Activated CD8-positive, alpha-beta memory T cell treated with anti-CD3 and anti-CD28 coated beads for 4 hours (primary cell): ENCODE results near the gene ETFDH.
"Not testable (repeated sequence)": the region's sequence is repeated elsewhere in the genome, so short reads cannot be mapped to it uniquely, and the experiment has no call there.

Experiments used
- DNase-seq, 2 donors: peaks; one replicate each; pipeline ENCODE4 v3.0.0-alpha.2; 2020; ENCODE audit warnings: low read depth in 2 of 2

ETFDH gene

DNA sequence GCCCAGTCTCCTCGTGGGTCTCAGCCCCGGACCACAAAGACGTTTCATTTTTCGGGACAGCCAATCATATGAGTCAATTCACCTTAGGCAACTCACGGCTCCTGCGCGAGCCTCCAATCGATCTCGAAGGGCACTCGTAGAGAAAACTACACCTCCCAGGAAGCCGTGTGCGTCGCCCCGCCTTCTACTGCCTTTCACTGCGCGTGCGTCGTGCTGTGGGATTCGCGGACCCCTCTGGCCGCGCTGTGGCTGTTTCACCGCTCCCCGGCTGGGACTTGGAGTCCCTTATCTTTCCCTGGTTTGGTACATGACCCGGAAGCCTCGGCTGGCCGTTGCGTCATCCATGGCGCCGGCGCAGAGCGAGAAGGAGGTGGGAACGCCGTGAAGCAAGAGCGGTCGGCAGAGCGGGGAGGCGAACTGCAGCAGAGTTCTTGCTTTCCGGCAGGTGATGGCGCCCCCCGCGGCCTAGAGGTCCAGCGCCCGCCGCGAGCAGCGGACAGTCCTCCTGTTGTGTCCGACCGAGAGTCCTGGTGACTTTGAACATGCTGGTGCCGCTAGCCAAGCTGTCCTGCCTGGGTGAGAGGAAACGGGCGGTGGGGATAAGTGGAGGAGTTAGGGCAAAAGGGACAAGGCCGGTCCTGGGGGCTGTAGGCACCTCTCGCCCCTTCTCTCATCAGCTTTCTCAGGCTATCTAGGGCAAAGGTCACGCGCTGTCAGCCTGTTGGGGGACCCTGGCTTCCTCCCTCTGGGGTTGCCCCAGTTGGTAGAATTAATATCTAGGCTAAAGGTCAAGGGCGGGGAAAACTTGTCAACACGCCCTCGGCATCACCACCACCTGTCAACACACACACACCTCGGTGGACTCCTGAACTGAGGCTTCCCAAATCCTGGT lies at the start of gene ETFDH:
Gene ETFDH (plus strand): TSS at position 382 of the 892 bp plus-strand sequence. CDS start 161 bp downstream, at position 543.
- peak; percentile 95 to 98 for DNase-seq

DNA sequence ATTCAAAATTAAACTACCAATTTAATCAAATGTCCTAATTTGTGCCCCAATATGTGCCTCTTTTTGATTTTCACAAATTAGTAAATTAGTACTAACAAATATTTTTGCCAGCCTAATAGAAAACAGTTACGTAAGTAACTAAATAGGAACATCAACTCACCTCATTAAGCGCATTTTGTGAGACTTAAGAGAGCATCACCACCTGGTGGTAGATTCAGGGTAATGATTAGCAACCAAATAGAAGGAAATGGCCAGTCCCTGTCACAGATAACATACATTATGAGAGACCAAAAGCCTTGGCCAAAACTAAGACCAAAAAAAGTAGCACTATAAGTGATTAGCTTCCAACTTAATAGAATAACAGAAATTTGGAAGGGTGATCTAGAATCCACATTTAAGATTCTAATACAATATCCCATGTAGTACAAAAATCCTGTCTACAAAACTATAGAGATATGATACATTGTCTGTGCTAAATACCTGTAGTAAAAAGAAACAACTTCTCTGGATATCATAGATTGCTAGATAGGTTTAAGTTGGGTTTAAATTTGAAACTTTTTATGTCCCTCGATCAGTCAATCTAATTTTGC lies 47.1 kb upstream of the ETFDH start:
- DNase-seq, result no peak

DNA sequence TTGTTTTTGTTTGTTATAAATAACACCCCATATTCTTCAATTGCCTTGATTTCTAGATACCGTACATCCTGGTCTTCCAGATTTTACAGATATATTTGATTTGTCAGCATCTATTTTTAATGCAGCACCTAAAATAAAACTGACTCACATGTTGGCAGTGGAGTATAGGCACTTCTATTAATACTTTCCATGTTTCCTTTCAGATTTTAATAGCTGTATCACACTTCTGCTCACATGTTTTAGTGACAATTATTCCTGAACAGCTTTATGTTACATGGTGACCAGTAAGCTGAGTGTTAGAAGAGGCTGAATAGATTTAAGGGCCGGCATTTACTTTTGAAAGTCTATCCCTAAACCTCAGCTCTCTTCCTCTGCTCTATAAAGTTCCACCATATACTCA lies 46.6 kb upstream of the ETFDH start:
- no peak for DNase-seq

DNA sequence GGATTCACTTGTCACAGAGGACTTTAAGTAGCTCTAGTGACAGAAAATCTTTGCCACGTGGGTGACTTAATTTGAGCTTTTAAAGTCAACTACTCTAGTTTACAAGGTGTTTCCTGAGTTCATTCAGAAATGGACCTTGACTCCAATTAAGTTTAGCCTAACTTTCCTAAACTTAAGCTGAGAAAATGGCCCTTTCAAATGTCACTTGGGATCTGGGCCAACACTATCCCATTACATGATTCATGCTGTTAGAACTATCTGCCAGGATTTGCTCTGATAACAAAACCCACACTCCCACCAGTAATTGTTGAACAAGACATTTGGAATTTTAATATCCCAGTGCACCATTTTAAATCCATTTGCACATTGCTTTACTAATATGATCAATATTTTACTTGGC lies 41.2 kb upstream of the ETFDH start:
- no peak for DNase-seq

DNA sequence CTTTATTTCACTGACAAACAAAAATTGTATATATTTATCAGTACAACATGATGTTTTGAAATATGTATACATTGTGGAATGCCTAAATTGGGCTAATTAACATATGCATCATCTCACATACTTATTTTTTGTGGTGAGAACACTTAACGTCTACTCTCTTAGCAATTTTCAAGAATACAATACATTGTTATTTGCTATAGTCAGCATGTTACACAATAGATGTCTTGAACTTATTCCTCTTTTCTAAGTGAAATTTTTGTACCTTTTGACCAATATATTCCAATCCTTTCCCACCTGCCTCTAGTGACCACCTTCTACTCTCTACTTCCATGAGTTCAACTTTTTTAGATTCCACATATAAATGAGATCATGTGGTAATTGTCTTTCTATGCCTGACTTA lies 35.5 kb upstream of the ETFDH start:
- no peak for DNase-seq

DNA sequence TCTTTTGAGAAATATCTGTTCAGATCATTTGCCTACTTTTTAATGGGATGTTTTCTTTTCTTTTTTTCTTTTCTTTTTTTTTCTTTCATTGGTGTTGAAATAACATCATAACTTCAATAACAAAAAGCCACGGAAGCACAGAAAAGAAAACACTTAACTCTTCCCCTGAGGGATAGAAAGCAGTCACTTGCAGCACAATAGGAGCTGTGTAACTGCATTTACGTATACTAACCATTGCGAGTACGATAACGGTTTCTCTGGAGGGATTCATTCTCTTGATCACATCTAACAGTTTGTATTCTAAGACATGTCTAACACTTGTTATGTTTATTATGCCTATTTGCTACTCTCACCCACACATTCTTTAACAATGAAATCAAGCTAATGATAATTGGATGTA lies 27.7 kb upstream of the ETFDH start:
- DNase-seq, result no peak

DNA sequence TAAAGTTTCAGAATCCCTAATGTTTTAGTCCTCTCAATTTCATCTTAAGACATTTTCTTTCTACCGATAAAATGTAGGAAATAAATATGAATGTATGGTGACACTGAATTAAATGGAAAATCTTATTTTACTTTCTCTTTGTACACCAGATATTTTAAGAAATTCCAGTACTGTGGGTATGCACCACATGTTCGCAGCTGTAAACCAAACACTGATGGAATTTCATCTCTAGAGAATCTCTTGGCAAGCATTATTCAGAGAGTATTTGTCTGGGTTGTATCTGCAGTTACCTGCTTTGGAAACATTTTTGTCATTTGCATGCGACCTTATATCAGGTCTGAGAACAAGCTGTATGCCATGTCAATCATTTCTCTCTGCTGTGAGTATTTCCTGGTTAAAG lies 27.3 kb upstream of the ETFDH start:
- no peak for DNase-seq

DNA sequence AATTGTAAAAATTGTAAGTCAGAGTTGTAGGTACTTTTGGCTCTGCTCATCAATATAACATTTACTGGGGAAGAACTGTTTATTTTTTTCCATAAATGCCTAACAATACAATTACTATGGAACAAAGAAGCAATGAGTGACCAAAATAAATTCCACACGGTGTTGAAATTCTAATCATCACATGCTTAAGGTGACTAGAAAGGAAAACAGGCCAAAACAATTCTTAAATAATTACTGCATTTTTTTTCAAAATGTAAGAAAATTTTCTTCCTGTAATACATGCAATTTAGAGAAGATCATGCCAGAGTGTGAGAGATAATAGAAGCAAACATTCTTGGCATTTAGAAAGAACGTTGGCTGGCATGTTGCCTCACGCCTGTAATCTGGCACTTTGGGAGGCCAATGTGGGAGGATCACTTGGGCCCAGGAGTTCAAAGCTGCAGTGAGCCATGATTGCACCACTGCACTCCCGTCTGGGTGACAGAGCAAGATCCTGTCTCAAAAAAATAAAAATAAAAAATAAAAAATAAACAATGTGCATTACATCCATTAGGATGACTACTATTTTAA lies 22.9 kb upstream of the ETFDH start:
- DNase-seq, result no peak

DNA sequence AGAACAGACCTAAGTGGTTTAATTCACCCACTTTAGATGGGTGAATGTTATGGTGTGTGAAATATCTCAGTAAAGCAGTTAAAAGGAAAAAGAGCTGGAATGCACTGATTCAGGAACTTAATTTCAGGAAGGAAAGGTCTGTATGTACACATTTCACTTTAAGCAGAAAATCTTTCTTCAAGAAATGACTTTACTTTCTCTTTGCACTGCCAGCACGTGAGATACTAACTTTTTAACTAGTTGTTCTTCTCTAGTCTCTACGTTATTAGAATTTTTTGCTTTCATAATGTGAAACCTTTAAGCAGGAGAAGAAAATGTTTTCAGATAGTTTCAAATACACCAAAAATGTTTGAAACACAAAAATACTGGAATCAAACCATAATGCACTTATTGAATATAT lies 19.2 kb upstream of the ETFDH start:
- DNase-seq, result no peak

DNA sequence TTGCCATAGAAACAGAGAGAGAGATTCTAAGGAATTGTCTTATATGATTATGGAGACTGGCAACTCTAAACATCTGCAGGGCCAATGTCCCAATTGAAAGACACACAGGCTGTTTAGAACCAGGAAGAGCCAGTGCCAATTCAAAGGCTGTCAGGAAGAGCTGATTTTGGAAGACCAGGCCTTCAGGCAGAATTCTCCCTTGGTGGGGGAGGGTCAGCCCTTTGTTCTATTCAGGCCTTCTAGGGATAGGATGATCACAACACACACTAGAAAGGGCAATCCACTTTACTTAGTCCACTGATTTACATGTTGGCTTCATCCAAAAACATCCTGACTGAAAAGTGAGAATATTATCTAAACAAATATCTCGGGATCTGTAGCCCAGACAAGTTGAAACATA lies 15.7 kb upstream of the ETFDH start:
- no peak for DNase-seq

DNA sequence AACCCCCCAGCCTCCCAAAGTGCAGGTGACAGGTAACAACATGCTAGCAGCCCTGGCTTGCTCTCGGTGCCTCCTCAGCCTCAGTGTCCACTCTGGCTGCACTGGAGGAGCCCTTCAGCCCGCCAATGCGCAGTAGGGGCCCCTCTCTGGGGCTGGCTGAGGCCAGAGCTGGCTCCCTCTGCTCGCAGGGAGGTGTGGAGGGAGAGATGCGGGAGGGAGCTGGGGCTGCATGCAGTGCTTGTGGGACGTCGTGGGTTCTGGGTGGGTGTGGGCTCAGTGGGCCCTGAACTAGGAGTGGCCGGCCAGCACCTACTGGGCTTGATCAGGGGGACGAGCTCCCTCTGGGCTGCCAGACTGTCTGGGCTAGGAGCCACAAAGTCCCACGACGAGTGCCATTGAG lies 14.8 kb upstream of the ETFDH start:
- no peak for DNase-seq

DNA sequence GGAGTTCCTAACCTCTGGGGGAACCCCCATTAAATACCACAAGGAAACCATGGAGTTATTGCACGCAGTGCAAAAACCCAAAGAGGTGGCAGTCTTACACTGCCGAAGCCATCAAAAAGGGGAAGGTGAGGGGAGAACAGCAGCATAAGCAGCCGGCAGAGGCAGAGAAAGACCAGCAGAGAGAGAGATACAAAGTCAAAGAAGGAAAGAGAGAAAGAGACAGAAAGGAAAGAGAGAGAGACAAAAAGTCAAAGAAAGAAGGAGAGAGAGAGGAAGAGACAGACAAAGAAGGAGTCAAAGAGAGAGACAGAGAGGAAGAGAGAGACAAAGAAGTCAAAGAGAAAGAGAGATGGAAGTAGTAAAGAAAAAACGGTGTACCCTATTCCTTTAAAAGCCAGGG lies 8.8 kb upstream of the ETFDH start:
- DNase-seq, result not testable (repeated sequence)

DNA sequence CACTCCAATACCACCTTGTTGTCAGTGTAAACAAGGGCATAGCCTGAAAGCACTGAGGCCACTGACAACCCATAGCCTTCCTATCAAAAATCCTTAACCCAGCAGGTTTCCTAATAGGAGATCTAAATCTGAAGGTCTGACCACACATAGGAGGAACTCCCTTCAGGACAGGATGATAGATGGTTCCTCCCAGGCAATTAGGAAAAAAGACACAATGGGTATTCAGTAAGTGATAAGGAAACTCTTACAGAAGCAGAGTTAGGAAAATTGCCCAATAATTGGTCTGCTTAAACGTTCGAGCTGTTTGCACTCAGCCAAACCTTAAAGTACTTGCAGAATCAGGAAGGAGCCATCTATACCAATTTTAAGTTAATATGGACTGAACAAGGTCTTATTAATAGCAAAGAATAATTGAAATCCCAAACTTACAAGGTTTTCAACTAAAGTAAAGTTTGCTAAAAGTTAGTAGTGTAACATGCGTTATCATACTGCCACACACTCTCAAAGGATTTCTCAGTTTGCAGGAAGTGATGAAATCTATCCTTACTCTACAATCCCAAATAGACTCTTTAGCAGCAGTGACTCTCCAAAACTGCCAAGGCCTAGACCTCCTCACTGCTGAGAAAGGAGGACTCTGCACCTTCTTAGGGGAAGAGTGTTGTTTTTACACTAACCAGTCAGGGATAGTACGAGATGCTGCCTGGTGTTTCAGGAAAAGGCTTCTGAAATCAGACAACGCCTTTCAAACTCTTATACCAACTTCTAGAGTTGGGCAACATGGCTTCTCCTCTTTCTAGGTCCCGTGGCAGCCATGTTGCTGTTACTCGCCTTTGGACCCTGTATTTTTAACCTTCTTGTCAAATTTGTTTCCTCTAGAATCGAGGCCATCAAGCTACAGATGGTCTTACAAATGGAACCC lies 8.1 kb upstream of the ETFDH start:
- DNase-seq, result not testable (repeated sequence)

DNA sequence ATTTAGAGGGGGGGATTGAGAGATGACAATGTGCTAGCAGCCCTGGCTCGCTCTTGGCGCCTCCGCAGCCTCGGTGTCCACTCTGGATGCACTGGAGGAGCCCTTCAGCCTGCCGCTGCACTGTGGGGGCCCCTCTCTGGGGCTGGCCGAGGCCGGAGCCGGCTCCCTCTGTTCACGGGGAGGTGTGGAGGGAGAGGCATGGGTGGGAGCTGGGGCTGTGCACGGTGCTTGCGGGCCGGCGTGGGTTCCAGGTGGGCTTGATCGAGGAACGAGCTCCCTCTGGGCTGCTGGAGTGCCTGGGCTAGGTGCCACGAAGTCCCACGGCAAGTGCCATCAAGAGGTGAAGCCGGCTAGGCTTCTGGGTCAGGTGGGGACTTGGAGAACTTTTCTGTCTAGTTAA lies 7.3 kb upstream of the ETFDH start:
- no peak for DNase-seq

DNA sequence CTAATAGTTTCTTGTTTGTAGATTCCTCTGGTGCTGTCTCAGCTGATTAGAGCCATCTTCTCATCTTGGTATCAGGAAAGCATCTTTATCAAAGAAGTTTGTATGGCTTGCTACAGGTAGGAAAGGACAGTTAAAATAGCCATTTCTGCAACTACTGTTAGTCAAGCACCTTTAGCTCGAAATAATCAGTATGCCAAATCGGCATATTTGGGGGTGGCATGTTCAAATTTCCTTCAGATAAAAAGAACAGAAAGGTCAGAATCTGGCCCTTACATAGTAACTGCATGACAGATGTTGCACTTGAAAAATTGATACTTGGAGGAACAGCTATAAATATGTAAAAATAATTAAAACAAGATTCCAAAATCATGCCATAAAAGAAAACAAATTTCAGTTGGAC lies 5.2 kb upstream of the ETFDH start:
- no peak for DNase-seq

DNA sequence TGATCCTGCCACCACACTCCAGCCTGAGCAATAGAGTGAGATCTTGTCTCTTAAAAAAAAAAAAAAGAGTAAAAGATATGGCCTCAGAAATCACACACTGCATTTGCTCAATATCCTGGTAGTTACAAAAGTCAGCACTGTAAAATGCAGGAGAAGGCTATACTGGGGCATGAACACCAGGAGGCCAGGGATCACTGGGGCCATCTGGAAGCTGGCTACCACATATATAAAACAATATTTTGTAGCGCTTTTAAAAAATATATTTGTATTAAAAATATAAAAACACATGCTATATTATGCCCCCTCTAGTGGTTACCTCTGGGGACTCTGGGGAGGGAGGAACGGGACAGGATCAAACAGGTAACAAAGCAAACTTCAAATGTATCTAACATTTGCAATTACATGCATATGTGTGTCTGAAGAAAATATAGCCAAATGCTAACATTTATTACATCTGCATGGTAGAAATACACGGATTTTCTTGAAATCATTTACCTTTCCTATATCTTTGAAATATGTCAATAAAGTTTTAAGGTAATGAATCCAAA lies 4.4 kb upstream of the ETFDH start:
- DNase-seq, result no peak

DNA sequence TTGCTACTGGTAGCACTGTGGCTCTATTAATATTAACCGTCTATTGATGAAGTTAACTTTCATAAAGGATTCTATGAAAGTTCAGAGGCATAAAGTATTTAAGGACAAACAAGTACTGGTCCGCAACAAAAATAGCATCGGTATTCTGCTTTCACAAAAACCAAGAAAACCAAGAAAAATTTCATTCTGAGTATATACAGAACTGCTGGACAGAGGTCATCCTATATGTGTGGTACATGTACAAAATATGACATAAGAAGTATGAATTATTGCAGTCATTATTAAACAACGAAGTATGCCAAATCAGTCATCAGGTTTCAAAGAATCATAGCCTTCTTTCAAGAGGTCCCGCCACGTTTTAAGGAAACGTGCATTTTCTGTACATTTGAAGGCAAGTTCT lies 2.8 kb upstream of the ETFDH start:
- DNase-seq, result no peak

DNA sequence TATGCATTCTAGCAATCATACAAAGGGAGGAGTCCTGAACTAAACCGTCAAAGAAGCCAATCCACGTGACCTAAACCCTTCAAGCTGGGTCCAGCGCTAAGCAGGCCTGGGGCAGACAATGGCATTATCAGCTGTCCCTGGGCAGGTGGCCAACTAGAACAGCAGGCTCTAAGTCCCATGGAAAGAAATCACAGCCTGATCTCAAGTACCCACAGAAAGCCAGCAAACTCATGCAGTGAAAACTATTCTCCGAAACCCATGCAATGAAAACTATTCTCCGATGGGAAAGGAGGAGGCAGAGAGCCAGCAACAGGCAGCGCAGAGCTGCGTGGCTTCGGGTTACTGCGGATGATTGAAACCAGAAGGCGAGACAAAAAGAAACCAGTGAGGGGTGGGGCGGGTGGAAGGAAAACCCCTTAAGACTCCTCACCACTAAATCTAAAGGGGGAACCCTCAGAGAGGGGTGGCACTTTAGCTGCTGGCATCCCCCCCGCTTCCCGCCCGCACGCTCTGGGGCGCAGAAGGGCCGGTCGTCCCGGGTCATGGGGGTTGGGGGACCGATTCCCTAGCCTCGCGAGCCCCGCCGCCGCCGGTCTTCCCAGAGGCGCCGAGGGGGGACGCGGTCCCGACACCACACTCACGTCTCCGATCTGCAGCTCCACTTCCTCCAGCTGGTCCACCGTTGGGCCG lies 976 bp upstream of the ETFDH start:
- peak in 1 of 2 donors; percentile 14 for DNase-seq

DNA sequence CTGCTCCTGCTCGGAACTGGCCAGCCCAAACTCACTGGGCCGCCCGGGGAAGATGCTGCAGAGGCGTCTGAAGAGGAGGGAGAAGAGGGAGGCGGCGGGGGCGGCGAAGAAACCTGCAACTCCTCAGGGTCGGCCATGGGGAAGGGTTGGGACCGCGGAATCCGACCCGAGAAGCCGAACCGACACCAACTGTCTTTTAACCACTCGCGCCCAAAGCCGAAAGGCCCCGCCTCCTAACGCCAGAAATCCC lies 506 bp upstream of the ETFDH start, which contains the start of gene C4orf46:
Gene C4orf46 (minus strand): TSS at position 223 of the 250 bp plus-strand sequence. CDS start 86 bp downstream, at position 137.
- DNase-seq, result no peak

DNA sequence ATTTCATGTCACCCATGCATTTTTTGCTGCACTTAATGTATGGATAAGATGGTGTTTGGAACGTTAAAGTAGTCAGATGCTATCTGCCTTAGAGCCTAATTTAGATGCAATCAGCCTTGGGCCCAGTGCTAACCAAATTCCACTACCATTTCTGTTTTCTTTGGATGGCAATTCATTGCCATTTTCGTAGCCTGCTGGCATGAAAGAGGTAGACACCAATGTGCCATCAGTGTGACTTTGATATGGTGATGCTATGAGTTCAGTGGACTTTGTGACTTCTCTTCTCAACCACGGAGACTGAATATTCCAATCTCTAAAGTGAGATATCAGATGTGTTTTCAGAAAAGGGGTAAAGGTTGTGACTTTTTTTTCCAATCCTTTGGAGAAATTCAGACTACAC lies 1.5 kb downstream of the ETFDH start:
- no peak for DNase-seq

DNA sequence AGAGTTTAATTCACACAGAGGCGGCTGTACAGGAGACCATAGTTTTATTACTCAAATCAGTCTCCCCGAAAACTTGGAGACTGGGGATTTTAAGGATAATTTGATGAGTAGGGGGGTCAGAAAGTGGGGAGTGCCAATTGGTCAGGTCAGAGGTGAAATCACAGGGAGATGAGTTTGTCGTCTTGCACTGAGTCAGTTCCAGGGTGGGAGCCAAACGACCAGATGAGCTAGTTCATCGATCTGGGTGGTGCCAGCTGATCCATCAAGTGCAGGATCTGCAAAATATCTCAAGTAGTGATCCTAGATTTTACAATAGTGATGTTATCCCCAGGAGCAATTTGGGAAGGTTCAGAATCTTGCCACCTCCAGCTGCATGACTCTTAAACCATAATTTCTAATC lies 4.0 kb downstream of the ETFDH start:
- DNase-seq, result no peak
